Stimulated activated CD4-positive, alpha-beta T cell treated with anti-CD3 and anti-CD28 coated beads, Interleukin-15, amount 100 ng/mL, for 48 hours (primary cell): Measurements from ENCODE around the gene C1QB.

ENCODE experiments used
- DNase-seq, 2 donors: peaks; one replicate each; pipeline ENCODE4 v3.0.0-alpha.2; 2020; ENCODE audit warnings: low read depth in 2 of 2

Gene C1QB

GRCh38 chr1:22633697-22634463 is 19.2 kb upstream of the C1QB start:
- no peak for DNase-seq

GRCh38 chr1:22635436-22635835 is 17.6 kb upstream of the C1QB start:
- DNase-seq = no peak

DNA sequence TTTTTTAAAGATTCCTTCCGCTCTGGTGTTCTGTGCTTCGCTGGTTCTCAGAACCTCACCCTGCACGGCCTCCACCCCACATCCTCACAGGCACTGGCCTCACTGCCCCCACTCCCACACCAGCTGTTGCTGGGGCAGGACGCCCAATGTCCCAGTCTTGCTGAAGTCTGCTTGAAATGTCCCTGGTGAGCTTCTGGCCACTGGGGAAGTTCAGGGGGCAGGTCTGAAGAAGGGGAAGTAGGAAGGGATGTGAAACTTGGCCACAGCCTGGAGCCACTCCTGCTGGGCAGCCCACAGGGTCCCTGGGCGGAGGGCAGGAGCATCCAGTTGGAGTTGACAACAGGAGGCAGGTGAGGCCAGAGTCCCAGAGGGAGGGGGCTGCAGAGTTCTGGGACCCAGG is 16.7 kb upstream of the C1QB start, which contains the start of gene C1QA:
TSS of gene C1QA (plus strand) at position 276 of the 400 bp plus-strand sequence. CDS start 989 bp downstream, outside the sequence.
- DNase-seq = no peak

GRCh38 chr1:22636927-22637326 is 16.1 kb upstream of the C1QB start:
- no peak for DNase-seq

- no peak for DNase-seq
These were observed 15.1 kb upstream of the C1QB start for GRCh38 chr1:22637907-22638445.

DNA sequence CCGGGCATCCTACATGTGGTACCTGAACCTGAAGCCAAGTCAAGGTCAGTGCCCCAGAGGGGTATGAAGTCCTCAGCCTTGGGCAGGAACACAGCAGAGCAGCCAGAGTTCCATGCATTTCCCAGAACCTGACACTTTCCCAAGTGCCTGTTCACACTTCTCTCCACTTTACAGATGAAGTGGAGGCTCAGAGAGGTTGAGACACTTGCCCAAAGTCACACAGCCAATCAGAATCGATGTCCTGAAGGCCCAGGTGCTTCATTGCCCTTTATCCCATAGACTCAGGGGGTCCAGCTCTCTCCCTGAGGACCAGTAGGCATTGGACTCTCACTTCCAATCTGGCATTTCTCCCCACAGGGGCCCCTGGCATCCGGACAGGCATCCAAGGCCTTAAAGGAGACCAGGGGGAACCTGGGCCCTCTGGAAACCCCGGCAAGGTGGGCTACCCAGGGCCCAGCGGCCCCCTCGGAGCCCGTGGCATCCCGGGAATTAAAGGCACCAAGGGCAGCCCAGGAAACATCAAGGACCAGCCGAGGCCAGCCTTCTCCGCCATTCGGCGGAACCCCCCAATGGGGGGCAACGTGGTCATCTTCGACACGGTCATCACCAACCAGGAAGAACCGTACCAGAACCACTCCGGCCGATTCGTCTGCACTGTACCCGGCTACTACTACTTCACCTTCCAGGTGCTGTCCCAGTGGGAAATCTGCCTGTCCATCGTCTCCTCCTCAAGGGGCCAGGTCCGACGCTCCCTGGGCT is 14.4 kb upstream of the C1QB start:
- DNase-seq = no peak

GRCh38 chr1:22639286-22639685 is 13.8 kb upstream of the C1QB start:
- DNase-seq = no peak

GRCh38 chr1:22641247-22641646 is 11.8 kb upstream of the C1QB start:
- no peak for DNase-seq

DNA sequence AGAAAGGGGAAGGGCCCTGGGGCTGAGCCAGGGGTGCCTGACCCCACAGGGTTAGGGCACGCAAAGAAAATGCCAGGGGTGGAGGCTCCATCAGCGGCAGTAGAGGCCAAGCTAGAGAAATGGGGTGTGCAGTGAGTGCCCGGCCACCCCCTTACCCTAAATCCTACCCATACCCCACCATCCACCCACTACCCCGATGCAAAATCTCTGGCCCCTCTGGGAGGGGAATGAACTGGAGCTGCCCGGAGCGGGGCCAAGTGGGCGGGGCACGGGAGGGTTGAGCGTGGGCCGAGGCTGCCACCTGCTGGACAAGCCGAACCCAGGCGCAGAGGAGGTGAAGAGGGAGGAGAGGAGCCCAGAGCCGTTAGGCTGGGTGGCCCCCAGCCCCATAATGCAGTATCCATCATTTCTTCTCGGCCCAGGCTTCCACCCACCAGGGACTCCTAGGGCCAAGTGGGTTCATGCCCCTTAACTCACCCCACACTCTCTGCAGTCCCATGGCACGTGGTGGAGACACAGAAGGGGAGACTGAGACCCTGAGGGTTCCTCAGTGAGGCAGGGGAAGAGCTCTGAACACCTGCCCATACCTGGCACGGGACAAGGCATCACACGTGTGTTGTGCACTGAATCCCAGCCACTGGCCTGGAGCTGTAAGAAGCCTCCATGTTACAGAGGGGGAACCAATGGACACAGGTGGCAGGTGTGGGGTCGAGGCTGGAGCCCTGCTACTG is 11.0 kb upstream of the C1QB start:
- DNase-seq = peak; percentile 39 to 64

DNA sequence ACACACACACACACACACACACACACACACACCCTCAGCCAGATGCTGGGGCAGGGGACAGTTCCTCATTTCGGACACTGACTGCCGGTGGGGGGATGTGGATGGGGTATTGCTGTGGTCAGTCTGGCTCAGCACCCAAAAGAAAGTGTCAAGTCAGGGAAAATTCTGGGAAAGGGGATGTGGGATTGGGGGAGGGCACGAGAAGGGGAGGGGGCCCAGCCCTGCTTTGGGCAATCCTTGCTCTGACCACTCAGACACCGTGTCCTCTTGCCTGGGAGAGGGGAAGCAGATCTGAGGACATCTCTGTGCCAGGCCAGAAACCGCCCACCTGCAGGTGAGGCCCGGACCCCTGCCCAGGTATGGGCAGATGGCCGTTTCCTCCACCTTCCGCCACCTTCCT is 9.7 kb upstream of the C1QB start, which contains the start of gene C1QC:
TSS of gene C1QC (plus strand) at position 253 of the 400 bp plus-strand sequence. CDS start 391 bp downstream, outside the sequence.
- no peak for DNase-seq

DNA sequence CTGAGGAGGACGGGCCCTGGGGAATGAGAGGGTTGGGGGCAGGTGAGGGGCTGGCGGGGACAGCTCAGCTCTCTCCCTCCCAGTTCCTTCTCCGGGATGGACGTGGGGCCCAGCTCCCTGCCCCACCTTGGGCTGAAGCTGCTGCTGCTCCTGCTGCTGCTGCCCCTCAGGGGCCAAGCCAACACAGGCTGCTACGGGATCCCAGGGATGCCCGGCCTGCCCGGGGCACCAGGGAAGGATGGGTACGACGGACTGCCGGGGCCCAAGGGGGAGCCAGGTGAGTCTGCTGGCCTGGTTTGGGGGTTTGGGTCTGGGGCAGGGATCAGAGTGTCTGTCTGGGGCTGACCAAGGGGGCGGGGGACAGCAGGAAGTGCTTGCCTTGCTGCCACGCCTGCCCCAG is 9.1 kb upstream of the C1QB start:
- DNase-seq = no peak

- no peak for DNase-seq
These were observed 7.1 kb upstream of the C1QB start for GRCh38 chr1:22645931-22646330.

GRCh38 chr1:22646384-22646783 is 6.7 kb upstream of the C1QB start:
- DNase-seq = no peak

DNA sequence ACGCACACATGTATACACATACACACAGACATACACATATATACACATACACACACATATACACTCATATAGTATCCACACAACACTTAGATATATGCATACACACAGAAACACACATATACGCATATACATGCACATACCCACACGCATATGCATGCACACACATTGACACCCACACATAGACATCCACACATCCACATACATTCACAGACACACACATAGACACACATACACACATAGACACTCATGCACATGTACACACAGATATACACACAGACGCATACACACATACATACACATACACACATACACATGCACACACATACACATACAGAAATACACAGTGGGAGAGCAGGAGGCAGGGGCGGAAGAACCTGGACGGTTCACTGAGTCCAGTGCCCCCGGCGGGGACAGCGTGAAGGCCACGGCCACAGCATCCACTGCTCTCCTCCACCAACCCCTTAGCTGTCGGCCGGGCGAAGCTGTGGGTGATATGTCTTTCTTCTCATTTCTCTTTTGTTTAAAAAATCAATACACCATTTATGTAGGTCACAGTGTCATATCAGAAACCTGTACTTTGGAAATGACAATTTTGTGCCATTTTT is 2.8 kb upstream of the C1QB start:
- DNase-seq = no peak

DNA sequence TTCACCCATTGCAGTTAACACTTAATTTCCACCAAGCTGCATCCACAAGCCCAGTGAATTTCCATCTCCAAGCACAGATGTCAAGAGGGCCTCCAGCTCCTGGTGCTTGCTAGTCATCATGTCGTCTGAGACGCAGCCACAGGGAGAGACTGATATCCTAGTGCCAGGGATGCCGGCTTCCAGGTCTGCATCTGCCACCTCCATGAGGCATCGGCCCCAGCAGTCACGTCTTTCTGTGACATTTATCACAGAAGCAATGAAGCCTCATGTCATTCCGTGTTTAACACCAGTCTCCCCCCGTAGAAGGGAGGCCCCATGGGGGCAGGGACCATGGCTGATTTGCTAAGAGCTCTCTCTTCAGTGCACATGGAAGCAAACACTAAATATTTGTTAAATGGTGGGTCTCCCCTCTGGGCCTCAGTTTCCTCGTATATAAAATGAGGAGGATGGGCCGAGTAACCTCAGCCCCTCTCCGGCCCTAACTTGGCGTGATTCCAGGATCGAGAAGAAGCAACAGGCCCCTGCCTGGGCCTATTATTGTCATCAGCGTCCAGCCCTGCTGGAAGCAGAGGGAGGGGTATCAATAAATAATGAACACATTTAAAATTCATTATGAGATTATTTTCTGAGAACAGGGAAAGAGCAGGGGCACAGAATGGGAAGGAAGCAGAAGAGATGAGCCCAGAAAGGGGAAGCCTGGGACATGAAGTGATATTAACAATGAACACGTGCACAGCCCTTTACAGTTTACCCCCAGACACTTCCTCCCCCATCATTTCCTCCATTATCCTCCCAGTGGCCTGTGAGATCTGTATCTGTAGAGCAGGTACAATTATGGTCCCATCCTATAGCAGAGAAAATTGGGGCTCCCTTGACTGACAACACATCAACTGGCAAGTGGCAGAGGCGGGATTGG is 837 bp upstream of the C1QB start:
- no peak for DNase-seq

DNA sequence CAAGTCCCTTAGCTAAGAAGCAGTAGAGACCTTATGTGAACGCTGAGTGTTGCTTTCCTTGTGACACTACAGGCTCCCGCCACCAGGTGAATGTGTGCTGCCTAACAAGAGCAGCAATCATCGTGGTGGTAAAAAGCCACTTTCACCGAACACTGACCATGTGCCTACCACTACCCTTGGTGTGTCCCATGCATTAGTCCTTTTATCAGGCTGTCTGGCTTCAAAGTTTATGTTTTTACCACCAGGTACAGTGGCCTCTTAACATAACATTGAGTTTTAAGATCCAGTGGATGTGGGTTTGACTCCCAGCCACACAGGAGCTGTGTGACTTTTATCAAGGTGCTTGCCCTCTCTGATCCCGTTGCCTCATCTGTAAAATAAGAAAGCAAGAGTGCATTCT is 1.7 kb downstream of the C1QB start:
- DNase-seq = no peak

- DNase-seq = no peak
These were observed 5.5 kb downstream of the C1QB start for GRCh38 chr1:22658385-22659163.

GRCh38 chr1:22660716-22661241 is 7.7 kb downstream of the C1QB start:
- no peak for DNase-seq

DNA sequence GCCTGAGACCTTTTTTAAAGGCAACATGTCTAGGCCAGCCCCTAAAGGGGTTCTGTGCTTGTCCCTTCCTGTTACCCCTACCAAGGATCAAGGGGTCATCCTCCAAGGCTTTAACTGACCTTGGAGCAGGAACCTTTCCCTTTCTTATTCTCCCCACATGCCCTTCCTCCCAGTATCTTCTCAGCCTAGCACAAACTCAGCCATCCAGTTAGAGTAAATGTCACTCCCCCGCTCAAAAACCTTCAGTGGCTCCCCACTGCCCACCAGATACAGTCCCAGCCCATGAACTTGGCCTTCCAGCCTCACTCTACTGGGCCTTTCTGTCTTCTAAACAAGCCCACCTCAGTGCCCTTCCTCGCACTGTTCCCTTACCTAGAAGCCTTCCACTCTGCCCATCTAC is 8.8 kb downstream of the C1QB start:
- DNase-seq = no peak

DNA sequence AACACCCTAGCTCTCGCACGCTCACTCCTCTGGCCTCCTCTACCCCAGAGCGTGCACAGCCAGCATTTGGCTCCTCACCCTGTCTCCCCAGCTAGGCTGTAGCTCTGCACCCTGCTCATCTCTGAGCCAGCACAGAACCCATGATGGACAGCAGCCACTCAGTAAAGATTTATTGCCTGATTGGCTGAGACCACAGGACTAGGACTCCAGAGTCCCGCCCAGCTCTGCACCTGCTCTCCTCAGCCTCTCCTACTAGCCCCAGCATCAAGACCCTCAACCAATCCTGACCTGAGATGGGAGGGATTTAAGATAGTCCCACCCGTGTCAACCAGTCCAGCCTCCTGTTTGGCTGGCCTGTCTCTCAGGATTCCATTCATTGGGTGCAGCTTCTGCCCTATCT is 9.3 kb downstream of the C1QB start:
- DNase-seq = no peak
